WERI-Rb-1 (cell line): ENCODE results near the gene MMGT1.

ENCODE experiments used
- DNase-seq: peaks from one replicate; pipeline ENCODE4 v3.0.0-alpha.2; 2020
- H3K27ac ChIP-seq: fragments of 250-450 bp; sonication (Bioruptor Pico); 2 replicates; pipeline ENCODE4 v1.5.1; 2020; ENCODE audit warnings: mild to moderate bottlenecking, moderate library complexity
- H3K27me3 ChIP-seq: fragments of 250-450 bp; sonication (Bioruptor Pico); 2 replicates; pipeline ENCODE4 v1.5.1; 2021; ENCODE audit warnings: mild to moderate bottlenecking, low read depth, moderate library complexity; ENCODE audit not compliant: insufficient read depth, severe bottlenecking
- H3K36me3 ChIP-seq: fragments of 250-450 bp; sonication (Bioruptor Pico); 2 replicates; pipeline ENCODE4 v1.5.1; 2020; ENCODE audit warnings: mild to moderate bottlenecking, moderate library complexity
- H3K4me3 ChIP-seq: 2 replicates; pipeline ENCODE4 v1.5.1; 2011; ENCODE audit warnings: low read depth, mild to moderate bottlenecking, control low read depth, low read length
- H3K9me3 ChIP-seq: fragments of 250-450 bp; sonication (Bioruptor Pico); 2 replicates; pipeline ENCODE4 v1.5.1; 2021; ENCODE audit warnings: mild to moderate bottlenecking, moderate library complexity; ENCODE audit not compliant: severe bottlenecking
- TF ChIP-seq, protein P1 (sequence below): IDR thresholded peaks from 2 replicates; pipeline ENCODE4 v1.5.1; 2011; ENCODE audit warnings: low read depth, mild to moderate bottlenecking, control low read depth, inconsistent platforms, low read length

Gene MMGT1

DNA sequence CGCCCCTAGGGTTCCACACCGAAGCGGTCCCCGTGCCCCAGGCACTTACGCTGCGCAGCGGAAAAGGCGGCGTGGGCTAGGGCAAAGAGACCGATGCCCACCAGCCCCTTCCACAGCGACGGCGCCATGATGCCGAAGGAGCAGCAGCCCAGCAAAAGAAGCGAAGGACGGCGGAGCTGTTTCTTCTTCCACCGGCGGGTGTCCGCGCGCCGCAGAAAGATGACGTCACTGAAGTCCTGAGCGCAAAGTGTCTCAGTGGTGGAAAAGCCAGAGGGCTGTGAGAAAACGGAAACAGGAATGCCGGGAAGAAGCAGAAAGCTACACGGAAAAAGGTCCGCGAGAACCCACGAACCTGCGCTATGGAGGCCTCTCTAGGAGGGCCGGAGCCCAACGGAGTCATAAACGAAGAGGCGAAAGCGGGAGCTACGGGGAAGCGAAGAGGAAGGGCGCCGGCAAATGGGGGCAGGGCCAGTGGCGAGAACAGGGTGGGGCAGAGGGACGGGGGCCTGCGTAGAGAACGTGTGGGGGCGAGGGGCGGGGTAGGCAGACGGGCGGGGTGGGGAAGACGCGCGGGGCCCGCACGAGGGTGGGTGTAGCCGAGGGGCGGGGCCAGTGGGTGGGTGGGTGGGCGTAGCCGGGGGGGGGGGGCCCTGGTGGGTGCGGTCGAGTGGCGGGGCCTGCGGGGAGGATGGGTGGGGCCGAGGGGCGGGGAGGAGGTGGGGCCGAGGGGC, at the start of gene MMGT1:
Gene MMGT1, minus strand, starts transcription at position 441 of the 731 bp plus-strand sequence. Its CDS starts 313 bp downstream, at position 128.
- Histone ChIP-seq H3K27ac (peak within 1 kb of the TSS; percentile 93), H3K36me3 (0 out of 2 replicates have a peak, but pooled peaks cover 3% of the 10 kb centered on the region), H3K27me3 (peaks cover 3% of the 10 kb centered on the region), H3K9me3 (no peaks in the 10 kb centered on the region), H3K4me3 (peak within 1 kb of the TSS; percentile 88)
- peak; percentile 81 for DNase-seq
- TF ChIP-seq, protein P1, sequence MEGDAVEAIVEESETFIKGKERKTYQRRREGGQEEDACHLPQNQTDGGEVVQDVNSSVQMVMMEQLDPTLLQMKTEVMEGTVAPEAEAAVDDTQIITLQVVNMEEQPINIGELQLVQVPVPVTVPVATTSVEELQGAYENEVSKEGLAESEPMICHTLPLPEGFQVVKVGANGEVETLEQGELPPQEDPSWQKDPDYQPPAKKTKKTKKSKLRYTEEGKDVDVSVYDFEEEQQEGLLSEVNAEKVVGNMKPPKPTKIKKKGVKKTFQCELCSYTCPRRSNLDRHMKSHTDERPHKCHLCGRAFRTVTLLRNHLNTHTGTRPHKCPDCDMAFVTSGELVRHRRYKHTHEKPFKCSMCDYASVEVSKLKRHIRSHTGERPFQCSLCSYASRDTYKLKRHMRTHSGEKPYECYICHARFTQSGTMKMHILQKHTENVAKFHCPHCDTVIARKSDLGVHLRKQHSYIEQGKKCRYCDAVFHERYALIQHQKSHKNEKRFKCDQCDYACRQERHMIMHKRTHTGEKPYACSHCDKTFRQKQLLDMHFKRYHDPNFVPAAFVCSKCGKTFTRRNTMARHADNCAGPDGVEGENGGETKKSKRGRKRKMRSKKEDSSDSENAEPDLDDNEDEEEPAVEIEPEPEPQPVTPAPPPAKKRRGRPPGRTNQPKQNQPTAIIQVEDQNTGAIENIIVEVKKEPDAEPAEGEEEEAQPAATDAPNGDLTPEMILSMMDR = no peak

DNA sequence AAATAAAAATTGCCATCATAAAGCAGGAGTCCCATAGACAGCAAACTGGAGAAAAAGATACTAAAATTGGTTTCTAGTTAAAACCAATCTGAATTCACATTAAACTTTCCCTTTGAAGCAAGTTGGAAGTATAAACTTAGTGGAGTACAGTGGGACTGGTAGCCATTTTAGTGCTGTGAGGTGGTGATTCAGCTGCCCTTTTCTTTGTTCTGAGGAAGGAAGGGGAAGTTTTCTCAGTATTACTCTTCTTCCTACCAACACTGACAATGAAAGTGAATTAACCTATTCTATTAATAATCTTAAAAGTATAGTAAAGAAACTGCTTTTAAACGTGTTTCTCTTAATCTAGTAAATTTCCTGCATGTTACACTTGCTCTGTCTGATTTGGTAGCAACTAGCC, 48.1 kb upstream of the MMGT1 start:
- TF ChIP-seq, protein P1 = no peak
- DNase-seq = no peak

DNA sequence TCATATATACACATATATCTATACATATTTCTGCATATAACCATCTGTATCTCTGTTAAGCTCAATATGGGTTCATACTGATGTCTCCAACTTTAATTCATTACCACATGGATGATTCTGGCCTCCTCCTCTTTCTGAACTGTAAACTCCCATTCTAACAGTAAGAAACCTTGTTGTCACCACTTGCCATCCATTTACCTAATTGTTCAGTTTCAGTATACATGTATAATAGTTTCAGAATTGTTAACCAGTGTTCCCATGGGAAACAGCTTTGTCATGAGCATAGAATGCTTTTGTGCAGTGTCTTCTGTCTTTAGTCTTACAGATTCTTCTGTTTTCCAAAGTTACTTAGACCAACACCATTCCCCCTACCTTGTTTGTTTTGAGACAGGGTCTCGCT, 47.4 kb upstream of the MMGT1 start:
- Histone ChIP-seq H3K9me3 (no peaks in the 10 kb centered on the region), H3K27me3 (no peaks in the 10 kb centered on the region), H3K4me3 (no peak overlapping the region), H3K27ac (no peak overlapping the region), H3K36me3 (no peaks in the 10 kb centered on the region)
- DNase-seq = no peak
- TF ChIP-seq, protein P1 = no peak

More for the DNA sequence above, 48.1 kb upstream of the MMGT1 start:
- H3K27ac ChIP-seq = no peak overlapping the region
- no peaks in the 10 kb centered on the region for H3K36me3 ChIP-seq
- no peak overlapping the region for H3K4me3 ChIP-seq
- no peaks in the 10 kb centered on the region for H3K9me3 ChIP-seq
- H3K27me3 ChIP-seq = no peaks in the 10 kb centered on the region

DNA sequence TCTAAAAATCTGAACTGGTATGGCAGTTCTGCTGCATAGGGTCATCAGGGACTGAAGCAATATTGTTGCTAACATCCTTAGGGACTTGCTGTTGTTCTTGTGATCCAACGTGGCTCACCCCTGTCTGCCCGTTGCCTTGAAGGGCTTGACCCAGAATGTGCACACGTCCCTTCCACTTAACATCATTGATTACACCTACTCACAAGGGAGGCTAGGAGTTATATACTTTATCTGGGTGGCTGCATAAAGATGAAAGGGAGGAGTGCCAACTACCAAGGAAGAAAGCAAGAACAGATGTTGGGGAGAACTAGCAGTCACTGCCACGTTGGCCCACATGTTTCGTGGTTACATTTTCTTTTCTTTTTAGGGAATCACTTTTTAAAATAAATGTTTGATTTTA, 45.4 kb upstream of the MMGT1 start:
- H3K27ac ChIP-seq = no peak overlapping the region
- H3K27me3 ChIP-seq = peaks cover 5% of the 10 kb centered on the region
- H3K36me3 ChIP-seq = no peaks in the 10 kb centered on the region
- no peaks in the 10 kb centered on the region for H3K9me3 ChIP-seq
- no peak for DNase-seq
- TF ChIP-seq, protein P1 = no peak
- H3K4me3 ChIP-seq = no peak overlapping the region

DNA sequence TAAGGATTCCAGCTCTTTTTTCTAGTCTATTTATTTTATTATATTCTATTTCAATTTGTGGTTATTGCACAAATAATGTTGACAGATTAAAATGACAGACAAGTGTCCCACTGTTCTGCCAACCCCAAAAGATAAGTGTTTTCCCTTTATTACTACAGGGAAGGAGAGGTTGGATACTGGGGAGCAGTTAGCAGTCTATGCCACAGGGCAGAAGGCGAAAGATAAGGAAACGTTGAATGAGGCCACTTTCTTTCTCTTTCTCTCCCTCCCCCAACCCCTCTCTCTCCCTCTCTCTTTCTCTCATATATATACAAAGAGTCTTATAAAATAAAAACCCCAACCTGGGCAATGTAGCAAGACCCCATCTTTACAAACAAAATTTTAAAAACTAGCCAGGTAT, 43.1 kb upstream of the MMGT1 start:
- no peak overlapping the region for H3K4me3 ChIP-seq
- peaks cover 7% of the 10 kb centered on the region for H3K27me3 ChIP-seq
- DNase-seq = no peak
- no peaks in the 10 kb centered on the region for H3K36me3 ChIP-seq
- TF ChIP-seq, protein P1 = no peak
- H3K27ac ChIP-seq = no peak overlapping the region
- H3K9me3 ChIP-seq = no peaks in the 10 kb centered on the region

DNA sequence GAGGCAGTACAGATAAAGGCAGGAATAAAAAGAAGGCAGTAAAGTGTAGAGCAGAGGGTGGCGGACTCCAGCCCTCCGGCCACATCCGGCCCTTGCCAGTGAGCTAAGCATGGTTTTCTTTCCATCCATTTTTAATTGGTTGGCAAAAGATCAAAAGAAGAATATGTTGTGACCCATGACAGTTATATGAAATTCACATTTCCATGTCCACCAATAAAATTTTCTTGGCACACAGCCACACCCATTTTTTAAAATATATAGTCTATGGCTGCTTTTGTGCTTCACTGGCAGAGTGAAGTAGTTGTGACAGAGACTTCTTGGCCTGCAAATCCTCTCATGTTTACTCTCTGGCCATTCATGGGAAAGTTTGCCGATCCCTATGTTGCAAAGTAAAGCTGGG, 41.2 kb upstream of the MMGT1 start:
- peaks cover 7% of the 10 kb centered on the region for H3K27me3 ChIP-seq
- no peak for DNase-seq
- TF ChIP-seq, protein P1 = no peak
- H3K36me3 ChIP-seq = no peaks in the 10 kb centered on the region
- H3K27ac ChIP-seq = no peak overlapping the region
- H3K4me3 ChIP-seq = no peak overlapping the region
- no peaks in the 10 kb centered on the region for H3K9me3 ChIP-seq
